Stomach (tissue), 4 donors: ENCODE results near the gene EMC6.

ENCODE experiments used
- EP300 ChIP-seq: sonication (generic); formaldehyde crosslinking; IDR thresholded peaks from one replicate; pipeline ENCODE4 v1.6.1; 2017; ENCODE audit warnings: antibody characterized with exemption
- POLR2A ChIP-seq, 4 donors: fragments of 450-650 bp; IDR thresholded peaks; one replicate each; pipeline ENCODE4 v1.6.1; 2016; ENCODE audit warnings: antibody characterized with exemption in 4 of 4, control low read depth in 2 of 4, mild to moderate bottlenecking in 1 of 4, moderate library complexity in 1 of 4
- POLR2AphosphoS5 ChIP-seq, 3 donors: sonication (generic); formaldehyde crosslinking; IDR thresholded peaks; one replicate each; pipeline ENCODE4 v1.6.1; 2016; ENCODE audit warnings: antibody characterized with exemption in 3 of 3
- TF ChIP-seq, protein P1 (sequence below), 7 experiments: fragments of 450-650 bp in 4 of 7; fragments of 200-600 bp in 3 of 7; sonication (generic) in 3 of 7; IDR thresholded peaks; one replicate each; pipeline ENCODE4 v1.5.1; 2016 to 2019; ENCODE audit warnings: antibody characterized with exemption in 7 of 7, control low read depth in 2 of 7, mild to moderate bottlenecking in 1 of 7

DNA sequence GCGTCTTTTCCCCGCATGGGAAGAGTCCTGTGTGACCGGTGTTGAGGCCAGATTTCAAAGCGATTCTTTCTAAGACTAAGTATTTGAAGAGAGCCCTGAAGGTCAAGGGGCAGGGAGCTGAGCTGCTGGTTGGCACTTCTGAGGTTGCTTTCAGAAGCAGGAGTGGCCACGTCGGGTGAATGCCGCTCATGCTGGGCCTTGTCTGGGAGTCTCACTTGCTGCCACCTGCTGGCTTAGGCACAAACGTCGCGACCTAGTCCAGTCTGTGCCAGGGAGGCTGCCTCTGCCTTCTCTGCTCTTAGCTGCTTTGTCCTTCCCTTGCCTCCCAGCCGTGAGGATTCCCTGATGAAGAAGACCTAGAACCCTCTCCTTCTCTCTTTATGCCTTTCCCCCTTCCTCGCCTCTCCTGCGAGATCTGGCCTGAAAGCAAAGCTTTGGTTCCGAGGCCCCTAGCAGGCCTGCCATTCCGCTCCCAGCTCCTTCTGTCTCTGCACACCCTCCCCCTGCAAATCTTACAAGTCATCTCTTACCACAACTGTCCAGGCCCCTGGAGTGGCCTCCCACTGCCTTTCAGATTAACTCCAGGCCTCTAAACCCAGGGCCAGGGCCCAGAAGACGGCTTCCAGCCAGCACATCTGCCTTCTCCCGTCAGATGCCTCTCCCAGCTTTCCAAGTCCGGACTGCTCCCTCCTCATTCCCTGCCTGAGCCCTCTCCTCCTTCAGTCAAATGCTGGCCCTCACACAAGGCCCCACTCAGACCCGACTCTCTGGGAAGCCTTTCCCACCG lies 20.6 kb upstream of the EMC6 start:
- TF ChIP-seq, protein P1, sequence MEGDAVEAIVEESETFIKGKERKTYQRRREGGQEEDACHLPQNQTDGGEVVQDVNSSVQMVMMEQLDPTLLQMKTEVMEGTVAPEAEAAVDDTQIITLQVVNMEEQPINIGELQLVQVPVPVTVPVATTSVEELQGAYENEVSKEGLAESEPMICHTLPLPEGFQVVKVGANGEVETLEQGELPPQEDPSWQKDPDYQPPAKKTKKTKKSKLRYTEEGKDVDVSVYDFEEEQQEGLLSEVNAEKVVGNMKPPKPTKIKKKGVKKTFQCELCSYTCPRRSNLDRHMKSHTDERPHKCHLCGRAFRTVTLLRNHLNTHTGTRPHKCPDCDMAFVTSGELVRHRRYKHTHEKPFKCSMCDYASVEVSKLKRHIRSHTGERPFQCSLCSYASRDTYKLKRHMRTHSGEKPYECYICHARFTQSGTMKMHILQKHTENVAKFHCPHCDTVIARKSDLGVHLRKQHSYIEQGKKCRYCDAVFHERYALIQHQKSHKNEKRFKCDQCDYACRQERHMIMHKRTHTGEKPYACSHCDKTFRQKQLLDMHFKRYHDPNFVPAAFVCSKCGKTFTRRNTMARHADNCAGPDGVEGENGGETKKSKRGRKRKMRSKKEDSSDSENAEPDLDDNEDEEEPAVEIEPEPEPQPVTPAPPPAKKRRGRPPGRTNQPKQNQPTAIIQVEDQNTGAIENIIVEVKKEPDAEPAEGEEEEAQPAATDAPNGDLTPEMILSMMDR (IDR thresholded peaks at IDR 0.05) = peak in 5 of 7 experiments; percentile 17 to 54 (median 29)
- TF ChIP-seq POLR2AphosphoS5 (IDR thresholded peaks at IDR 0.05) (peak in 1 of 3 donors; percentile 36), POLR2A (IDR thresholded peaks at IDR 0.05) (no peak), EP300 (no peak)
